Prostate gland (tissue), 2 donors: ENCODE results near the gene TMEM107. TPM values are rescaled to one million over a fixed set of nuclear protein-coding genes. Genes with fewer than 3 reads are reported as not detected.

ENCODE experiments used
- DNase-seq: peaks from one replicate; pipeline ENCODE4 v3.0.0-alpha.2; 2019; ENCODE audit warnings: low spot score
- H3K27ac ChIP-seq, 2 donors: fragments of 200-600 bp; sonication (generic); 2 replicates each; pipeline ENCODE4 v1.5.1; 2017 to 2019
- H3K27me3 ChIP-seq: fragments of 200-600 bp; sonication (generic); replicated peaks from 2 replicates; pipeline ENCODE4 v1.5.1; 2019; ENCODE audit not compliant: insufficient read depth
- H3K36me3 ChIP-seq, 2 donors: fragments of 200-600 bp; sonication (generic); 1 replicate in 1 of 2; 2 replicates in 1 of 2; pipeline versions ENCODE4 v1.5.1 to v1.8.1; 2017 to 2019
- H3K4me1 ChIP-seq: fragments of 200-600 bp; sonication (generic); replicated peaks from 2 replicates; pipeline ENCODE4 v1.5.1; 2019
- H3K4me3 ChIP-seq, 2 donors: fragments of 200-600 bp; sonication (generic); 2 replicates each; pipeline ENCODE4 v1.5.1; 2017 to 2019
- H3K9me3 ChIP-seq: fragments of 200-600 bp; sonication (generic); 2 replicates; pipeline ENCODE4 v1.5.1; 2017
- CTCF ChIP-seq, 4 experiments: fragments of 200-600 bp in 2 of 4; fragments of 450-650 bp in 2 of 4; sonication (generic) in 2 of 4; IDR thresholded peaks; 1 replicate in 3 of 4; 2 replicates in 1 of 4; pipeline ENCODE4 v1.5.1; 2016 to 2019; ENCODE audit warnings: antibody characterized with exemption in 4 of 4, mild to moderate bottlenecking in 2 of 4, moderate library complexity in 2 of 4
- POLR2A ChIP-seq: fragments of 450-650 bp; IDR thresholded peaks from one replicate; pipeline ENCODE4 v1.6.1; 2016; ENCODE audit warnings: antibody characterized with exemption, mild to moderate bottlenecking
- POLR2AphosphoS5 ChIP-seq: sonication (generic); formaldehyde crosslinking; IDR thresholded peaks from one replicate; pipeline ENCODE4 v1.6.1; 2017; ENCODE audit warnings: antibody characterized with exemption
- WGBS: methylation state at CpG from one replicate; pipeline ENCODE4 v1.1.5; 2018; 5-methylcytosine and 5-hydroxymethylcytosine counted together
- intact Hi-C: fragments of 100-400 bp; cut with DNase I; formaldehyde crosslinking; loops from one replicate; pipeline ENCODE4 v1.14.2; 2022
- total RNA-seq, 2 donors: library from RNA; depleted of rRNA; stranded (reverse); fragments of >200 nt; gene quantifications; one replicate each; pipeline ENCODE4 v1.1.0, GENCODE V29; 2016

TMEM107 gene
- total RNA-seq, 2 donors from 2014 or later, result 8.6 to 13.9 TPM

DNA sequence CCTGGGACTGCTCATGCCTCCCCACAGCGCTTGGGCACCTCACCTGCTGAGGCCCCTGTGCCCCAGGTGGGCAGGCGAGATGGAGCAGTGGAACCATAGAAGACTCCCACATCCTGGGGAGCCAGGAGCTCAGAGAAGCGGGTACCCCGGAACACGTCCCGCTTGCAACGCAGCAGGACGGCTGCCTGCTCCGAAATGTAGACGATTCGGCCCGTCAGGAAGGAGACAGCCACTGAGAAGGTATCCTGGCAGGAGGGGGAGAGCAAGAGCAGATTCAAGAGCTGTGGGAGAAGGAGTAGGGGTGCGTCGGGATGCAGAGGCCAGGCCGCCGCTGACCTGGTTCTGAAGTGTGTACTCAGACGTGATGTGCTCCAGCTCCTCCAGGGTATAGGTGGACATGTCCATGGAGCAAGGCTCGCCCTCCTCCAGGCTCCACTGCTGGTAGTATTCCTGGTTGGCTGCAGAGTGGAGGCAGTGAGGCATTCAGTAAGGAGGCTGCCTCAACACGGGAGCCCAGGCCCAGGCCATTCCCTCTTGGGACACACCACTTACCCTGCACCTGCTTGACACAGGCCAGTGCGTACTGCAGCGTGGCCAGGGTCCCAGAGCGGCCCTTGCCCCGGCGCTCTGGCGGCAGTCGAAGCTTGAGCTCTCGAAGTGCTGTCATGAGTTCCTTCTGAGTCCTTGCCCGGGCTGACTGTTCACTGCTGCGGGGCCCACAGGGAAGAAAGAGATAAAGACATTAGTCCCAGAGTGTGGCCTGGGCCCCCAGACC is 26.6 kb downstream of the TMEM107 start:
- Histone ChIP-seq H3K9me3 (no peaks in the 10 kb centered on the region), H3K4me3 (no peak overlapping the region), H3K27ac (peak overlapping the region; percentile 100), H3K36me3 (peaks cover 51 to 62% of the 10 kb centered on the region in 2 donors), H3K4me1 (peaks cover 17% of the 10 kb centered on the region), H3K27me3 (no peaks in the 10 kb centered on the region)
- intact Hi-C loops, result loop anchor here (10.0 kb wide), 1 partner anchor 305 kb away; no protein-coding TSS in a partner anchor
- WGBS, result 91% methylated on average over 29 of the region's 29 CpGs
- DNase-seq, result no peak
- TF ChIP-seq POLR2A (no peak), POLR2AphosphoS5 (no peak), CTCF (IDR thresholded peaks at IDR 0.05) (no peak)

GRCh38 chr17:8148560-8148959 is 27.6 kb downstream of the TMEM107 start:
- Histone ChIP-seq H3K4me1 (peaks cover 16% of the 10 kb centered on the region), H3K9me3 (no peaks in the 10 kb centered on the region), H3K27me3 (no peaks in the 10 kb centered on the region), H3K27ac (peak overlapping the region; percentile 7 to 44), H3K36me3 (peaks cover 60 to 72% of the 10 kb centered on the region in 2 donors), H3K4me3 (no peak overlapping the region)
- intact Hi-C loops, result no loop called here
- 89% methylated on average over 13 of the region's 13 CpGs for WGBS
- no peak for DNase-seq
- no peak for TF ChIP-seq POLR2A
- no peak for TF ChIP-seq CTCF (IDR thresholded peaks at IDR 0.05)
- no peak for TF ChIP-seq POLR2AphosphoS5

DNA sequence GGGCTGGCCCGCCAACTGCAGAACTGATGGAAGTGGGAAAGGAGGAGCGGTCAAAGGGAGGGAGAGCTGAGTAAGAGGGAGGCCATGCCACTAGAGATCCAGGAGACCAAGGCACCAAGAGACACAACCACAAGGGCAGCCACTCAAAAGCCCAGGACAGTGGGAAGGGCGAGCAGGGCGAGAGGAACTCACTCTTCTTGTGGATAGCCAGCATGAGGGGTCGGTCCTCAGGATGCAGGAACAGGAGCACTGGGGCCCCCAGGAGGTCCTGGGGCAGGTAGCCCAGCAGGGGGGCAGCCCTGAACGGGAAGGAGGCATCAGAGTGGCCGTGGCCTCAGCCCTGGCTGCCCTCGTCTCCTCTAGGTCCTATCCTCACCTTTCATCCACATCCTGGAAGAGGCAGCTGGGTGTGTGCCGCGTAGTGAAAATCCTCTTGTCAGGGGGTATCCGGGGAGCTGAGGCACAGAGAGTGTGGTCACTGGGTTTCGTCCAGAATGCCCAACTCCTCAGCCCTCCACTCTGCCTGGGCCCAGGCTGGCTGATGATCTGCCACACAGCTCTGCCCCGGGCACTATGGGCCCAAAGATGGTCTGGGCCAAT is 28.3 kb downstream of the TMEM107 start:
- no peak overlapping the region for H3K4me3 ChIP-seq
- no peaks in the 10 kb centered on the region for H3K9me3 ChIP-seq
- TF ChIP-seq CTCF (IDR thresholded peaks at IDR 0.05) (no peak), POLR2A (no peak), POLR2AphosphoS5 (no peak)
- no peaks in the 10 kb centered on the region for H3K27me3 ChIP-seq
- peaks cover 67 to 79% of the 10 kb centered on the region in 2 donors for H3K36me3 ChIP-seq
- intact Hi-C loops, result no loop called here
- H3K4me1 ChIP-seq, result peaks cover 9% of the 10 kb centered on the region
- peak overlapping the region; percentile 7 to 44 for H3K27ac ChIP-seq
- 91% methylated on average over 13 of the region's 13 CpGs for WGBS
- DNase-seq, result no peak

DNA sequence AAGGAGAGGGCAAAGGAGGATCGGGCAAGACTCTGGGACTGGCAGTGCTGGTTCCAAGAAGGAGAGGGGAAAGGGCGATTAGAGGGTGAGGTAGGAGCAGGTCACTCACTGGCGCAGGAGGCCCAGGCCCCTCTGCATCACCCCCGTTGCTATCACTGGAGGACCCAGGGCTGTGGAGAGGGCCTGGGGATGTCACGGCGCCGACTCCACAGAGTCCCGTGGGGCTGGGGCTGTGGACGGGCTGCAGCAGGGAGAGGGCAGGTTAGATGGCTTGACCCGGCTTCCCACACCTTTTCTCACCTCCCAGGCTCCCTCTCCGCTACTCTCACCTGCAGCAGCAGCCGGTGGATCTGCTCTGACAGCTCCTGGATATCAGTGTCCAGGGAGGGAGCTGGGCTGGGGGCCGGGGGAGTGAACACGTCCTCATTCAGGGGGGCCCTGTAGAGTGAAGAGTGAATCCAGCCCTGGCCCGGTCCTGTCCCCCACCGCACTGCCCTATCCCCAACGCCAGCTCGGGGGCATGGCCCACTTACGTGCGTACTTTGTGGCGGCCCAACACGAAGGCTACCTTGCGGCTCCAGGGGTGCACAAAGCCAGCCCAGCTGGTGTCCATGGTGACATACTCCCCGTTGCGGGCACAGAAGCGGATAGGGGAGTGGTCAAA is 28.9 kb downstream of the TMEM107 start:
- no peak overlapping the region for H3K4me3 ChIP-seq
- intact Hi-C loops, result no loop called here
- WGBS, result 90% methylated on average over 26 of the region's 26 CpGs
- H3K9me3 ChIP-seq, result no peaks in the 10 kb centered on the region
- TF ChIP-seq POLR2AphosphoS5 (no peak), CTCF (IDR thresholded peaks at IDR 0.05) (no peak), POLR2A (no peak)
- no peak for DNase-seq
- peaks cover 71 to 85% of the 10 kb centered on the region in 2 donors for H3K36me3 ChIP-seq
- no peaks in the 10 kb centered on the region for H3K27me3 ChIP-seq
- peak overlapping the region; percentile 7 to 44 for H3K27ac ChIP-seq
- peaks cover 5% of the 10 kb centered on the region for H3K4me1 ChIP-seq
